Keratinocyte (primary cell): ENCODE measurements around the gene MICALL2. TPM values are rescaled to one million over a fixed set of nuclear protein-coding genes. Genes with fewer than 3 reads are reported as not detected.

Experiments used
- DNase-seq: peaks from one replicate; pipeline ENCODE4 v3.0.0-alpha.2; 2011; ENCODE audit warnings: low read depth, missing footprints, low spot score
- FAIRE-seq: peaks from 2 replicates; lab custom pipeline; 2011; peaks lifted over from hg19 to GRCh38; lab: Jason Lieb, UNC
- H2AFZ ChIP-seq: 2 replicates; pipeline ENCODE4 v1.6.0; 2012; ENCODE audit warnings: low read length, control low read depth, inconsistent platforms; ENCODE audit not compliant: control insufficient read depth
- H3K27ac ChIP-seq: 2 replicates; pipeline ENCODE4 v1.5.1; 2011; ENCODE audit warnings: low read length; ENCODE audit not compliant: control insufficient read depth, insufficient read depth
- H3K27me3 ChIP-seq: 3 replicates; pipeline ENCODE4 v1.6.0; 2011; ENCODE audit warnings: low read length; ENCODE audit not compliant: control insufficient read depth, insufficient read depth; ENCODE audit errors: extremely low read depth
- H3K36me3 ChIP-seq, 2 experiments: 2 replicates in 1 of 2; 3 replicates in 1 of 2; pipeline ENCODE4 v1.5.1; 2011; ENCODE audit warnings: low read length in 2 of 2, mild to moderate bottlenecking in 1 of 2; ENCODE audit not compliant: control insufficient read depth in 2 of 2, insufficient read depth in 2 of 2; ENCODE audit errors: extremely low read depth in 1 of 2
- H3K4me1 ChIP-seq: 3 replicates; pipeline ENCODE4 v1.5.1; 2011; ENCODE audit warnings: low read length; ENCODE audit not compliant: control insufficient read depth, insufficient read depth; ENCODE audit errors: extremely low read depth
- H3K4me2 ChIP-seq: 3 replicates; pipeline ENCODE4 v1.6.0; 2011; ENCODE audit warnings: low read depth, low read length; ENCODE audit not compliant: control insufficient read depth, insufficient read depth; ENCODE audit errors: extremely low read depth
- H3K4me3 ChIP-seq, 3 experiments: fragments of 200-600 bp in 1 of 3; sonication (generic) in 1 of 3; 2 replicates in 2 of 3; 3 replicates in 1 of 3; pipeline ENCODE4 v1.5.1; 2011 to 2016; ENCODE audit warnings: low read length in 3 of 3, mild to moderate bottlenecking in 3 of 3, control low read depth in 2 of 3, inconsistent platforms in 1 of 3, low read depth in 1 of 3, mixed read lengths in 1 of 3, mixed run types in 1 of 3, moderate library complexity in 1 of 3; ENCODE audit not compliant: control insufficient read depth in 2 of 3, insufficient read depth in 2 of 3; ENCODE audit errors: extremely low read depth in 1 of 3
- H3K79me2 ChIP-seq: 2 replicates; pipeline ENCODE4 v1.6.0; 2012; ENCODE audit warnings: low read length; ENCODE audit not compliant: control insufficient read depth, insufficient read depth
- H3K9ac ChIP-seq: 3 replicates; pipeline ENCODE4 v1.6.0; 2011; ENCODE audit warnings: low read length; ENCODE audit not compliant: control insufficient read depth, insufficient read depth; ENCODE audit errors: extremely low read depth
- H3K9me1 ChIP-seq: 3 replicates; pipeline ENCODE4 v1.6.0; 2011; ENCODE audit warnings: low read length; ENCODE audit not compliant: control insufficient read depth, insufficient read depth; ENCODE audit errors: extremely low read depth
- H3K9me3 ChIP-seq: 2 replicates; pipeline ENCODE4 v1.5.1; 2012; ENCODE audit warnings: low read depth, low read length; ENCODE audit not compliant: control insufficient read depth
- H4K20me1 ChIP-seq: 3 replicates; pipeline ENCODE4 v1.6.0; 2011; ENCODE audit warnings: low read length; ENCODE audit not compliant: control insufficient read depth, insufficient read depth; ENCODE audit errors: extremely low read depth
- EZH2 ChIP-seq: IDR thresholded peaks from one replicate; pipeline ENCODE4 v1.6.1; 2012; ENCODE audit warnings: inconsistent platforms, mild to moderate bottlenecking, low read length, moderate library complexity
- dilution Hi-C: fragments of 300-500 bp; cut with MboI; formaldehyde crosslinking; loops from one replicate; pipeline ENCODE4 v1.7.0; 2020; ENCODE audit warnings: low sequenced_read_pairs; ENCODE audit not compliant: extremely low pct_ligation_motif_present
- polyA plus RNA-seq, 5 experiments: library from polyadenylated mRNA; depleted of rRNA in 3 of 5; stranded (reverse) in 3 of 5; stranded (forward) in 1 of 5; unstranded in 1 of 5; fragments of >200 nt; gene quantifications; 1 replicate in 1 of 5; 2 replicates in 3 of 5; 3 replicates in 1 of 5; pipeline versions ENCODE4 v1.2.1 to v1.2.3, GENCODE V29; 2011 to 2012; ENCODE audit warnings: missing spikeins in 2 of 5, low read depth in 1 of 5, low replicate concordance in 1 of 5
- TF ChIP-seq, protein P1 (sequence below), 3 experiments: IDR thresholded peaks in 1 of 3; conservative IDR thresholded peaks in 1 of 3; optimal IDR thresholded peaks in 1 of 3; 2 replicates in 2 of 3; 3 replicates in 1 of 3; pipeline versions ENCODE3 to v1.5.1; 2011; ENCODE audit warnings: low read length in 3 of 3, mild to moderate bottlenecking in 3 of 3, moderate library complexity in 2 of 3, control low read depth in 1 of 3, inconsistent platforms in 1 of 3; ENCODE audit not compliant: insufficient read depth in 2 of 3; ENCODE audit errors: extremely low read depth in 1 of 3

The MICALL2 gene
- polyA plus RNA-seq, 1 donor (not counting 4 experiments of a cell fraction or from before 2014, with no cell fraction given), result 10.4 TPM

GRCh38 chr7:1419688-1420087 is 39.6 kb downstream of the MICALL2 start:
- H3K4me1 ChIP-seq, result peaks cover 3% of the 10 kb centered on the region
- no peak for FAIRE-seq
- dilution Hi-C loops, result no loop called here

DNA sequence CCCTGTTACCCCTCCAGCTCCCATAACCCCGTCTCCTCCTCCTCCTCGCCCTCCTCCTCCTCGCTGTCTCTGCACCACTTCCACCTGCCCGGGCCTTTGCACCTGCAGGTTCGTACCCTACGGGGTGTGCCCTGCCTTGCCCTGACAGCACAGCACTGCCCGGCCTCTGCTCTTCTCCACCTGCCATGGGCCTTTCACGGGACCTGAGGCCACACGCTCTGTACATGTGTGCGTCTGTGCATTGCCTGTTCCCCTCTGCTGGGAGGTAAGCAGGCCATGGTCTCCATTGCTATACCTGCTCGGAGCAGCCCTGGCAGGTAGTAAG is 40.0 kb downstream of the MICALL2 start:
- no peaks in the 10 kb centered on the region for H3K9me1 ChIP-seq
- H3K4me1 ChIP-seq, result peaks cover 3% of the 10 kb centered on the region
- no peaks in the 10 kb centered on the region for H3K79me2 ChIP-seq
- no peak for TF ChIP-seq EZH2
- TF ChIP-seq, protein P1, sequence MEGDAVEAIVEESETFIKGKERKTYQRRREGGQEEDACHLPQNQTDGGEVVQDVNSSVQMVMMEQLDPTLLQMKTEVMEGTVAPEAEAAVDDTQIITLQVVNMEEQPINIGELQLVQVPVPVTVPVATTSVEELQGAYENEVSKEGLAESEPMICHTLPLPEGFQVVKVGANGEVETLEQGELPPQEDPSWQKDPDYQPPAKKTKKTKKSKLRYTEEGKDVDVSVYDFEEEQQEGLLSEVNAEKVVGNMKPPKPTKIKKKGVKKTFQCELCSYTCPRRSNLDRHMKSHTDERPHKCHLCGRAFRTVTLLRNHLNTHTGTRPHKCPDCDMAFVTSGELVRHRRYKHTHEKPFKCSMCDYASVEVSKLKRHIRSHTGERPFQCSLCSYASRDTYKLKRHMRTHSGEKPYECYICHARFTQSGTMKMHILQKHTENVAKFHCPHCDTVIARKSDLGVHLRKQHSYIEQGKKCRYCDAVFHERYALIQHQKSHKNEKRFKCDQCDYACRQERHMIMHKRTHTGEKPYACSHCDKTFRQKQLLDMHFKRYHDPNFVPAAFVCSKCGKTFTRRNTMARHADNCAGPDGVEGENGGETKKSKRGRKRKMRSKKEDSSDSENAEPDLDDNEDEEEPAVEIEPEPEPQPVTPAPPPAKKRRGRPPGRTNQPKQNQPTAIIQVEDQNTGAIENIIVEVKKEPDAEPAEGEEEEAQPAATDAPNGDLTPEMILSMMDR (optimal IDR thresholded peaks at IDR 0.05 in 1 of 3, IDR thresholded peaks at IDR 0.05 in 1 of 3, conservative IDR thresholded peaks at IDR 0.05 in 1 of 3; ENCODE audit: extremely low read depth in 1 of 3, insufficient read depth in 2 of 3, low read length in 3 of 3), result no peak
- no peaks in the 10 kb centered on the region for H3K36me3 ChIP-seq
- H3K27me3 ChIP-seq, result peaks cover 29% of the 10 kb centered on the region
- H3K4me3 ChIP-seq, result no peak overlapping the region
- dilution Hi-C loops, result no loop called here
- DNase-seq (no peak), FAIRE-seq (no peak)
- no peaks in the 10 kb centered on the region for H4K20me1 ChIP-seq
- no peak overlapping the region for H3K27ac ChIP-seq
- H2AFZ ChIP-seq, result no peak overlapping the region
- no peak overlapping the region for H3K4me2 ChIP-seq
- no peak overlapping the region for H3K9ac ChIP-seq
- H3K9me3 ChIP-seq, result no peaks in the 10 kb centered on the region

More at GRCh38 chr7:1419688-1420087, 39.6 kb downstream of the MICALL2 start:
- Histone ChIP-seq H3K4me3 (no peak overlapping the region), H3K79me2 (no peaks in the 10 kb centered on the region), H3K36me3 (no peaks in the 10 kb centered on the region), H4K20me1 (no peaks in the 10 kb centered on the region), H3K9ac (no peak overlapping the region), H3K27me3 (peaks cover 33% of the 10 kb centered on the region), H3K9me1 (no peaks in the 10 kb centered on the region), H3K9me3 (no peaks in the 10 kb centered on the region), H3K4me2 (no peak overlapping the region), H2AFZ (no peak overlapping the region), H3K27ac (no peak overlapping the region)
- DNase-seq, result no peak
- TF ChIP-seq, protein P1 (optimal IDR thresholded peaks at IDR 0.05 in 1 of 3, IDR thresholded peaks at IDR 0.05 in 1 of 3, conservative IDR thresholded peaks at IDR 0.05 in 1 of 3; ENCODE audit: extremely low read depth in 1 of 3, insufficient read depth in 2 of 3, low read length in 3 of 3), result no peak
- no peak for TF ChIP-seq EZH2
